NCI-H1930 (cell line): Measurements from ENCODE around the gene SYF2.
"Not testable (repeated sequence)": the region's sequence is repeated elsewhere in the genome, so short reads cannot be mapped to it uniquely, and the experiment has no call there.

ENCODE experiments used
- DNase-seq, 2 experiments: peaks; one replicate each; lab custom pipeline; 2025; lab: John Stamatoyannopoulos, UW

The SYF2 gene

DNA sequence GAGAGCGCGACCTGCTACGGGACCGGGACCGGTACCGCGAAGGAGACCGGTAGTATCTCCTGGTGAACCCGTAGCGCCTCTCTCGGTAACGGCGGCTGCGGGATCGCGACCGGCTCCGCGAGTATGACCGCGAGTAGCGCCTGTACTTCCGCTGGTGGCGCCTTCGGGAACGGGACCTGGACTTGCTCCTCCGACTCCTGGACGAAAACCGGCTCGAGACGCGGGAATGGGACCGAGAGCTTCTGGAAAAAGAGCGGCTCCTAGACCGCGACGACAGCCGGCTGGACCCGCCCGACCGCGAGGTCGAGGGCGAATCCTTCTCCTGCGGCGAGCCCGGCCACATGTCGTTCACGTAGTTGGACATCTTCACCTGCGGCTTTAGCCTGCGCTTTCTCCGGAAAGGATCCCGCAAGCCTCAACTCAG lies 14.3 kb upstream of the SYF2 start:
- peak in 1 of 2 experiments; percentile 26 for DNase-seq

- DNase-seq: no peak
Measured at GRCh38 chr1:25245809-25246599, 13.7 kb upstream of the SYF2 start.

DNA sequence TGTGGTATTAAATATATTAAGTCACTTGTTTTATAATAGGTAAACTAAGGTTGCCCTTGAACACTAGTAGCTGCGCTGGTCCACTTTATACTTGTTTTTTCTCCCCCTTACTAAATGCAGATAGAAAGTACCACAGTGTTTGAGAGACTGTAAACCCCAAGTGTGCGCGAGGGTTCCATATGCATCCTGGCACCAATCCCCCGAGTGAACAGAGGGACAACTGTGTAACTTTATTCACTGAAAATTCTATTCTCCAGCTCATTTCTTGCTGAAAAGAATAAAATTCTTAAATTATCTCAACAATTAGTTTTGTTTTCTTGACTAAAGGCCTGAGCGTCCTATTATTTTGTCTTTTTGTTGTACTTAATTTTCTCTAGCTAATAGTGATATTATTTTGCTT lies 13.1 kb upstream of the SYF2 start:
- DNase-seq: no peak

GRCh38 chr1:25243907-25244306 lies 11.6 kb upstream of the SYF2 start:
- DNase-seq: no peak

DNA sequence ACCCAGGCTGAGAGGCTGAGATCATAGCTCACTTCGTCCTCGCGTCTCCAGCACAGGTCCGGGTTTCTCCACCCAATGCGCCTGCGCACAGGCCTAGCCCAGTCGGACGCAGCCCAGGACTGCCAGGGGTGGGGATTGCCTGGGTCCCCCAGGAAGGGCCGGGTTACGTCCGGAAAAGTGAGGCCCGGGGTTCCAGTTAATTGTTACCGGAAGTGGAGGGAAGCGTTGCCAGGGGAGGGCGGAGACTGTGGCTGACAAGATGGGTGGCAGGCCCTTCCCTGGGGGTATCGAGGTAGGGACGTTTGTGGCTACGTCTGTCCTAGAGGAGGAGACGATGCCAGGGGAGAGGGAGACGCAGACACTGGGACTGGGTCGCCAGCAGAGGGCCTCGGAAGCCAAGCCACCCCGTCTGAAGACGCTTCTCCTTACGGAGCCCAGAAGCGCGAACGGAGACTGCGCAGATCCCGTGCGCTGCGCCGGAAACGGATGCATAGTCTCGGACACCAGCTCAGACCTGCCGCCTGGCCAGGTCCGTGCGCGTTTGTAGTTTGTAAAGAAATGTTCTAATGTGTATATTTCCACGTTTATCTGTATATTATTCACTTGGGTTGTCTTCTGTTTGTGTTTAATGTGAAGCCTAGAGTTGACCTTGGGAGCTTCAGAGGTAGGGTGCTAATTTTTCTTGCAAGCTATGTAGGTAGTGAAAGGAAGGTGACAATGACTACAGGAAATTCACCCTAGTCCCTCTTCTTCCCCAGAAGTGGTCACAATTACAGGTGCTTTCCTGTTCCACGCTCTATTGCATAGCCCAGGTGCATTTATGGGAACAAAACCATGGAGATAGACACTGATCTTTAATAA lies 7.6 kb upstream of the SYF2 start:
- peak; percentile 95 for DNase-seq

DNA sequence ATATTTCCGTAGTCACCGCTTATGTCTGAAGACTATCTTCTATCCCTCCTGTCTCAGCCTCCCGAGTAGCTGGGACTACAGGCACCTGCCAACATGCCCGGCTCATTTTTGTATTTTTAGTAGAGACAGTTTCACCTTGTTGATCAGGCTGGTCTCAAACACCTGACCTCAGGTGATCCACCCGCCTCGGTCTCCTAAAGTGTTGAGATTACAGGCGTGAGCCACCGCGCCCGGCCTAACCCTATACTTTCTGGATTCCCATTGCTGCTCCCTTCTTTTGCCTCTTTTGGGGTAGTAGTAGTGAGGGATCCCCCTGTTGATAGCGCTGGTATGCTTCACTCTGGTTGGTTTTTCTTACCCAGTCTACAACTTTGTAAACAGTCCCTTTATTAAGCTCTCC lies 5.7 kb upstream of the SYF2 start:
- DNase-seq: no peak

GRCh38 chr1:25236261-25236660 lies 4.0 kb upstream of the SYF2 start:
- DNase-seq: not testable (repeated sequence)

DNA sequence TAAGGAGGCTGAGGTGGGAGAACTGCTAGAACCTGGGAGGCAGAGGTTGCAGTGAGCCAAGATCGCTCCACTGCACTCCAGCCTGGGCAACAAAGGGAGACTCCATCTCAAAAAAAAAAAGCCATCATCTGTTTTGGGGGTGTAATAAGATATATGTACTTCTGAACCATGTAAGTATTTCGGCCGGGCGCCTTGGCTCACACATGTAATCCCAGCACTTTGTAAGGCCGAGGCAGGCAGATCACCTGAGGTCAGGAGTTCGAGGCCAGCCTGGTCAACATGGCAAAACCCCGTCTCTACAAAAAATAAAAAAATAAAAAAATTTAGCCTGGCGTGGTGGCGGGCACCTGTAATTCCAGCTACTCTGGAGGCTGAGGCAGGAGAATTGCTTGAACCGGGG lies 3.1 kb upstream of the SYF2 start:
- DNase-seq: not testable (repeated sequence)

DNA sequence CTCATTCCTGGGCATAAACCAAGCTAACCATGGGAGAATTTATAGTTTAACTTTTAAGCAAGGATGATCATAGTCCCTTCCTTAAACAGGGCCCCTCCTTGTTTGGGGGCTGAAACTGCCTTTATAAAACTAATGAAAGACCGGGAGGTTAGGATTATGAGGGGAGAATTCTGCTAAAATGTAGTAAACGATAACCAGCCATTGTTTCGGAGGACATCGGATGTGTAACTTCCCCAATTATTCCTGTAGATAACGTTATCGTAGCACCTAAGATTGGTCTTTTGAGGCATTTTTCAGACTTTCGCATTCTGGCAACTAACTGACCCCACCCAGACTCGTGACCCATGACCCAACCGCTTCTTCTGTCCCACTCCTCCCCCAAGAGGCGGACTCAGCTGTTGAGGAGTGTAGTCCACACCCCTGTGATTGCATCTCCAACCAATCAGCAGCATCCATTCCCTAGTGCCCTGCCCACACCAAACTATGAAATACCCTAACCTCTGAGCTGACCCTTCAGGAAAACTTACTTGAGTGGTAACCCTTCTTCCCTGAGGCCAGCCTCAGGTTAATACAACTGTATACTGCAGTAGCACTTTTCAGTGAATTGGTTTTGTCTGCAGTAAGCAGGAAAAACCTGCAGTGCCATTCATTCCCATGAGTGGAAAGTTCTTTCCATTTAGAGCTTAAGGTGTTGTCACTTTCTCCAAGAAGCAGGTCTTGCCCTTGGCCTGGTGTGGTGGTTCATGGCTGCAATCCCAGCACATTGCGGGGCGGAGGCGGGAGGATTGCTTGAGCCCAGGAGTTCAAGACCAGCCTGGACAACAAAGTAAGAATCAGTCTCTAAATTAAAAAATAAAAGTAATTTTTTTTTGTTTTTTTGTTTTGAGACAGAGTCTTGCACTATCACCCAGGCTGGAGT lies 823 bp upstream of the SYF2 start:
- DNase-seq: peak in 1 of 2 experiments; percentile 33

DNA sequence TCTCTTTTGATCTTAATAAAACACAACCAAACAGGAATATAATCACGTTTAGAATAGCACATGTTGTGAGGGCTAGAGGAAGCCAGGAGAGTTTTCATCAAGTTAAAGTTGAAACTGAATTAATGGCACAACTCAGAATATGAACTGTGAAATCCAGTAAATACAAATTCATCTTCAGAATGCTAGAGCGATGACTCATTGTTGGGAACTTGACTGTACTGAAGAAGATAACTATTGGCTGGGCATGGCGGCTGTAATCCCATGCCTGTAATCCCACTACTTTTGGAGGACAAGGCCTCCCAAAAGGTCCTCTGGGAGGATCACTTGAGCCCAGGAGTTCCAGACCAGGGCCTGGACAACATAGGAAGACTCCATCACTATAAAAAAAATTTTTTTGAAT lies 8.8 kb downstream of the SYF2 start:
- no peak for DNase-seq

GRCh38 chr1:25222606-25223005 lies 9.7 kb downstream of the SYF2 start:
- DNase-seq: no peak

DNA sequence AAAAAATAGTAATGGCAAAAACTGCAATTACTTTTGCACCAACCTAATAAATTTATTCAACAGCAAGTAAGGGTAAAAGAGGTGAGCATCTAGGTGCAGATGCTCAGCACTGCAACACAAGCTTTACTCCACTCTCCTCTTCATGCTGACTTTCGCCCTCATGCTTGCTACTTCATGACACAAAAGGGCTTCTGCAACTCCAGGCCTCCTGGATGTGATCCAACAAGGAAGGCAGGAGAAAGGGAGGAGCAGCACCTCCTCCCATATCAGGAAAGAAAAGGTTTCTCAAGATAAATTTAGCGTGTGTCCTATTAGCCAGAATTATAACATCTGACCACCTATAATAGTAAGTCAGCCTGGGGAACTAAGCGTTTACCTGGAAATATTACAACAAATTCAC lies 11.6 kb downstream of the SYF2 start:
- DNase-seq: no peak

DNA sequence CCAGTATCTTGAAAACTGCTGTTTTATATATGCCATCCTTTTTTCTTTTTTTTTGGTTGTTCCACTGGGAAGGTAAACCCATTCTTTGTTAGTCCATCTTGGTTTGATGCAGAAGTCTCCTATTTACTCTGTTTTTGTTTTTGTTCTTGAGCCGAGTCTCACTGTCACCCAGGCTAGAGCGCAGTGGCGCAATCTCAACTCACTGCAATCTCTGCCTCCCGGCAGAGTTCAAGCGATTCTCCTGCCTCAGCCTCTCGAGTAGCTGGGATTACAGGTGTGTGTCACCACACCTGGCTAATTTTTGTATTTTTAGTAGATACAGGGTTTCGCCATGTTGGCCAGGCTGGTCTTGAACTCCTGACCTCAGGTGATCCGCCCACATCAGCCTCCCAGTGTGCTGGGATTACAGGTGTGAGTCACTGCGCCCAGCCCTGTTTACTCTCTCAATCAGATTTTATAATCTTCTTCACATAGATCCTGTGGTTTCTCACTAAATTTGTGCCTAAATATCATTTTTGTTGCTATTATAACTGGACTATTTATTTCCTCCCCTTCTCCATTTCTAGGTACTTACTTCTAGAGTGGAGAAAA lies 12.5 kb downstream of the SYF2 start:
- DNase-seq: no peak

GRCh38 chr1:25217598-25218232 lies 14.6 kb downstream of the SYF2 start:
- DNase-seq: no peak

DNA sequence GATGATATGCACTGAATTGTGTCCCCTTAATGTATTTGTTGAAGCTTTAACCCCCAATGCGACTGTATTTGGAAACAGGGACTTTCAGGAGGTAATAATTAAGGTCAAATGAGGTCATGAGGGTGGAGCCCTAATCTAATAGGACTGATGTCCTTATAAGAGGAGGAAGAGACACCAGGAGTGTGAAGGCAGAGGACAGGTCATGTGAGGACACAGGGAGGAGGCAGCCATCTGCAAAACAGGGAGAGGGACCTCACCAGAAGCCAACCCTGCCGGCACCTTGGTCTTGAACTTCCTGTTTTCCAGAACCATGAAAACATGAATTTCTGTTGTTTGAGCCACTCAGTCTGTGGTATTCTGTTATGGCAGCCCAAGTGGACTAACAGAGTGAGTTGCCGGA lies 15.3 kb downstream of the SYF2 start:
- no peak for DNase-seq

- DNase-seq: no peak
Measured at GRCh38 chr1:25216123-25216522, 16.2 kb downstream of the SYF2 start.

DNA sequence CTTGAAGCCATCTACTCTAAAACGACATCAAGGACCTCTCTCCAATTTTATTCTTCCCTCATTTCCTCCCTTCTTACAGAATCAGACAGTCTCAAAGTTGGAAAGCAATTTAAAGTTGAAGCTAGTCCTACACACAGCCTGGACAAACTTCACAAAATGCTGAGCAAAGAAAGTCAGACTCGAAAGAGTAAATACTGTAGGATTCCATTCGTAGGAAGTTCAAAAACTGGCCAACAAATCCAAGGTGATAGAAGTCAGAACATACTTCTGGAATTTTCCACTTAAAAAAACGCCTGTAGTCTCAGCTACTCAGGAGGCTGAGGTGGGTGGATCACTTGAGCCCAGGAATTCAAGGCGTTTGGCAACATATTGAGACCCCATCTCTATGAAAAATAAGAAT lies 19.6 kb downstream of the SYF2 start:
- no peak for DNase-seq

DNA sequence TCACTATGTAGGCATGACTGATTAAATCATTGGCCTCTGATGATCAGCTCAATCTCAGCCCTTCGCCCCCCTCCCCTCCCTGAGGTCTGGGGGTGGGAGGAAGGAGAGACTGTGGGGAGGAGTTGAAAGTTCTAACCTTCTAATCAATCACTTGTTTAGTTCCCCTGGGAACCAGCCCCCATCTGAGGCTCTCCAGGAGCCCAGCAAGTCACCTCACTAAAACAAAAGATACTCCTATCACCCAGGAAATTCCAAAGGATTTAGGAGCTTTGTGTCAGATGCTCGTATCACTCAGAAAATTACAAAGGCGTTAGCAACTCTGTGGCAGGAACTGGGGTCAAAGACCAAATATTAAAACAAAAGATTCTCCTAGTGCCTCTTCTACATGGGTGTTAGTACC lies 21.6 kb downstream of the SYF2 start:
- DNase-seq: no peak

DNA sequence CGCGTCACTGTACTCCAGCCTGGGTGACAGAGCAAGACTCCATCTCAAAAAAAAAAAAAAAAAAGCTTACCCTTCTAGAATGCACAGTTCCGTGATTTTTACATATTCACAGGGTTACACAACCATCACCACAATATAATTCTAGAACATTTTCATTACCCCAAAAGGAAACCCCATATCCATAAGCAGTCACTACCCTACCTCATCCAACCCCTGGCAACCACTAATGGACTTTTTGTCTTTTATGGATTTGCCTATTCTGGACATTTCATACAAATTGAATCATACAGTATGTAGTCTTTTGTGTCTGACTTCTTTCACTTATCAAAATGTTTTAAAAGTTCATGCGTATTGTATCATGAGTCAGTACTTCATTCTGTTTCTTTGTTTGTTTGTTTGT lies 22.8 kb downstream of the SYF2 start:
- DNase-seq: no peak

- DNase-seq: no peak
Measured at GRCh38 chr1:25208561-25209222, 23.6 kb downstream of the SYF2 start.

- DNase-seq: no peak
Measured at GRCh38 chr1:25208092-25208491, 24.2 kb downstream of the SYF2 start.
